Panc1 (cell line): ENCODE measurements around the gene FBXO36. TPM values are rescaled to one million over a fixed set of nuclear protein-coding genes. Genes with fewer than 3 reads are reported as not detected.
A peak's percentile ranks its signal among the peaks of the same experiment; 100 is the strongest.

ENCODE experiments used
- ATAC-seq: fragments of 200-7000 bp; cut with Tn5 transposase; 2 replicates; pipeline ENCODE4 v1.9.1; 2020; ENCODE audit warnings: mild to moderate bottlenecking, moderate library complexity
- BruUV-seq: library from RNA; stranded (reverse); fragments of 400-500 nt; replicated peaks from 2 replicates; lab custom pipeline; 2021; lab: Mats Ljungman, UMichigan
- CTCF ChIA-PET: fragments of 300-600 bp; sonication (Branson Sonifier 250); formaldehyde crosslinking; loops from one replicate; lab custom pipeline; 2022; ENCODE audit warnings: antibody characterized with exemption; lab: Charles Lee
- POLR2A ChIA-PET: fragments of 300-600 bp; sonication (Branson Sonifier 250); formaldehyde crosslinking; loops from one replicate; lab custom pipeline; 2022; ENCODE audit warnings: antibody characterized with exemption; lab: Charles Lee
- DNase-seq: peaks from one replicate; pipeline ENCODE4 v3.0.0-alpha.2; 2010; ENCODE audit warnings: low read depth, low spot score
- H3K27ac ChIP-seq: 2 replicates; pipeline ENCODE4 v1.5.1; 2011; ENCODE audit warnings: mild to moderate bottlenecking, low read length, inconsistent platforms
- H3K27me3 ChIP-seq: fragments of 200-500 bp; sonication (Bioruptor generic); 2 replicates; pipeline ENCODE4 v1.6.0; 2014; ENCODE audit warnings: low read length, inconsistent platforms; ENCODE audit not compliant: control insufficient read depth, insufficient read depth
- H3K36me3 ChIP-seq: fragments of 200-500 bp; sonication (Bioruptor generic); 2 replicates; pipeline ENCODE4 v1.5.1; 2014; ENCODE audit warnings: inconsistent platforms, mild to moderate bottlenecking, low read length, moderate library complexity; ENCODE audit not compliant: control insufficient read depth, insufficient read depth
- H3K4me1 ChIP-seq: 2 replicates; pipeline ENCODE4 v1.5.1; 2011; ENCODE audit warnings: inconsistent platforms, mild to moderate bottlenecking, low read length, moderate library complexity; ENCODE audit not compliant: control insufficient read depth, insufficient read depth
- H3K4me3 ChIP-seq, 2 experiments: 2 replicates each; pipeline ENCODE4 v1.5.1; 2011 to 2012; ENCODE audit warnings: low read depth in 2 of 2, low read length in 2 of 2, mild to moderate bottlenecking in 2 of 2, inconsistent platforms in 1 of 2, moderate library complexity in 1 of 2
- H3K9me3 ChIP-seq: fragments of 200-500 bp; sonication (Bioruptor generic); 2 replicates; pipeline ENCODE4 v1.5.1; 2014; ENCODE audit warnings: low read depth, mild to moderate bottlenecking, inconsistent platforms, low read length, moderate library complexity; ENCODE audit not compliant: control insufficient read depth, insufficient read depth
- POLR2AphosphoS5 ChIP-seq: IDR thresholded peaks from 2 replicates; pipeline ENCODE4 v1.6.1; 2012; ENCODE audit warnings: mild to moderate bottlenecking, low read depth, low read length, moderate library complexity
- SIN3A ChIP-seq: IDR thresholded peaks from 2 replicates; pipeline ENCODE4 v1.6.1; 2012; ENCODE audit warnings: low read depth, mild to moderate bottlenecking, low read length, moderate library complexity, borderline replicate concordance; ENCODE audit not compliant: insufficient read depth
- TCF7L2 ChIP-seq: IDR thresholded peaks from 2 replicates; pipeline ENCODE4 v1.6.1; 2011; ENCODE audit warnings: mild to moderate bottlenecking, low read depth, low read length, inconsistent platforms
- in situ Hi-C: cut with HindIII; loops from 2 replicates; pipeline ENCODE4 v1.10.0; 2016; ENCODE audit warnings: low sequenced_read_pairs, low pct_unique_long_range_greater_than_20kb
- intact Hi-C: fragments of 100-400 bp; cut with micrococcal nuclease; formaldehyde crosslinking; loops from one replicate; pipeline ENCODE4 v1.10.0; 2022; ENCODE audit not compliant: unreplicated experiment
- total RNA-seq: library from RNA; stranded (reverse); gene quantifications from one replicate; pipeline ENCODE4 v1.2.1, GENCODE V29; 2021; ENCODE audit not compliant: unreplicated experiment
- TF ChIP-seq, protein P1 (sequence below): fragments of 450-650 bp; IDR thresholded peaks from 2 replicates; pipeline ENCODE4 v1.5.1; 2017; ENCODE audit warnings: mild to moderate bottlenecking
- TF ChIP-seq, protein P2 (sequence below), 2 experiments: IDR thresholded peaks; 2 replicates each; pipeline ENCODE4 v1.6.1; 2011 to 2012; ENCODE audit warnings: low read depth in 2 of 2, control low read depth in 1 of 2, low read length in 1 of 2, mild to moderate bottlenecking in 1 of 2, moderate library complexity in 1 of 2; ENCODE audit not compliant: insufficient read depth in 1 of 2

FBXO36 gene
- total RNA-seq, 1 experiment from 2014 or later: 3.9 TPM

DNA sequence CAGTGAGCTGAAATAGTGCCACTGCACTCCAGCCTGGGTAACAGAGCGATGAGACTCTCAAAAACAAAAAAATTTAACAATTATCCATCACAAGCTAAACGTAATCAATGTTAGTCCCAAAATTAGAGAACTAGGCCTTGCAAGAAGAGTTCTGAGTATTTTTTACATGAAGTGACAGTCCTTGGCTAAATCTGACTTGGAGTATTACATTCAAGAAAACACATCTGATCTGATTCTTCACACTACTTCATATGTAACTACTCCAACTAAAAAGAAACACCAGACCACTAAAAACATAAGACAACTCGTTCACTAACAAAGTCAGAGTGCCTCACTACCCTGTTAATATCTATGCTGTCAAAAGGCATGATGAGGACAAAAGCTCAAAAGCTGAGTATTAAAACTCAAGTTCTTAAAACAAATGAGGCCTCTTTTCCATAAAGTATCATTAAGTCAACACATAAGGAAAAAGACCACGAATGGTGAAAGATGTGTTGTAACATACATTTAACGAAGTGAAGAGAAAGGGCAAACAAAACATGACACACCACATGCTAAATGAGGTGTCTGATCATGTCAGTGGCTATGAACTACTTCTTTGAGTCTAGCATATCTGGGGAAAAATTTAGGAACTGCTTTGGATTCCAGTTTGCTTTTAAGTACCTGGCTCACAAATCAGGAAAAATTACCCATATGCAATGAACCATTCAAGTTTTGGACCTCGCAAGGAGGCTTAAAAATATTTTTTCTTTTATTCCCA is 42.9 kb upstream of the FBXO36 start:
- H3K36me3 ChIP-seq: peaks cover 19% of the 10 kb centered on the region
- TF ChIP-seq TCF7L2: no peak
- TF ChIP-seq, protein P1, sequence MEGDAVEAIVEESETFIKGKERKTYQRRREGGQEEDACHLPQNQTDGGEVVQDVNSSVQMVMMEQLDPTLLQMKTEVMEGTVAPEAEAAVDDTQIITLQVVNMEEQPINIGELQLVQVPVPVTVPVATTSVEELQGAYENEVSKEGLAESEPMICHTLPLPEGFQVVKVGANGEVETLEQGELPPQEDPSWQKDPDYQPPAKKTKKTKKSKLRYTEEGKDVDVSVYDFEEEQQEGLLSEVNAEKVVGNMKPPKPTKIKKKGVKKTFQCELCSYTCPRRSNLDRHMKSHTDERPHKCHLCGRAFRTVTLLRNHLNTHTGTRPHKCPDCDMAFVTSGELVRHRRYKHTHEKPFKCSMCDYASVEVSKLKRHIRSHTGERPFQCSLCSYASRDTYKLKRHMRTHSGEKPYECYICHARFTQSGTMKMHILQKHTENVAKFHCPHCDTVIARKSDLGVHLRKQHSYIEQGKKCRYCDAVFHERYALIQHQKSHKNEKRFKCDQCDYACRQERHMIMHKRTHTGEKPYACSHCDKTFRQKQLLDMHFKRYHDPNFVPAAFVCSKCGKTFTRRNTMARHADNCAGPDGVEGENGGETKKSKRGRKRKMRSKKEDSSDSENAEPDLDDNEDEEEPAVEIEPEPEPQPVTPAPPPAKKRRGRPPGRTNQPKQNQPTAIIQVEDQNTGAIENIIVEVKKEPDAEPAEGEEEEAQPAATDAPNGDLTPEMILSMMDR: no peak
- TF ChIP-seq SIN3A: no peak
- TF ChIP-seq, protein P2, sequence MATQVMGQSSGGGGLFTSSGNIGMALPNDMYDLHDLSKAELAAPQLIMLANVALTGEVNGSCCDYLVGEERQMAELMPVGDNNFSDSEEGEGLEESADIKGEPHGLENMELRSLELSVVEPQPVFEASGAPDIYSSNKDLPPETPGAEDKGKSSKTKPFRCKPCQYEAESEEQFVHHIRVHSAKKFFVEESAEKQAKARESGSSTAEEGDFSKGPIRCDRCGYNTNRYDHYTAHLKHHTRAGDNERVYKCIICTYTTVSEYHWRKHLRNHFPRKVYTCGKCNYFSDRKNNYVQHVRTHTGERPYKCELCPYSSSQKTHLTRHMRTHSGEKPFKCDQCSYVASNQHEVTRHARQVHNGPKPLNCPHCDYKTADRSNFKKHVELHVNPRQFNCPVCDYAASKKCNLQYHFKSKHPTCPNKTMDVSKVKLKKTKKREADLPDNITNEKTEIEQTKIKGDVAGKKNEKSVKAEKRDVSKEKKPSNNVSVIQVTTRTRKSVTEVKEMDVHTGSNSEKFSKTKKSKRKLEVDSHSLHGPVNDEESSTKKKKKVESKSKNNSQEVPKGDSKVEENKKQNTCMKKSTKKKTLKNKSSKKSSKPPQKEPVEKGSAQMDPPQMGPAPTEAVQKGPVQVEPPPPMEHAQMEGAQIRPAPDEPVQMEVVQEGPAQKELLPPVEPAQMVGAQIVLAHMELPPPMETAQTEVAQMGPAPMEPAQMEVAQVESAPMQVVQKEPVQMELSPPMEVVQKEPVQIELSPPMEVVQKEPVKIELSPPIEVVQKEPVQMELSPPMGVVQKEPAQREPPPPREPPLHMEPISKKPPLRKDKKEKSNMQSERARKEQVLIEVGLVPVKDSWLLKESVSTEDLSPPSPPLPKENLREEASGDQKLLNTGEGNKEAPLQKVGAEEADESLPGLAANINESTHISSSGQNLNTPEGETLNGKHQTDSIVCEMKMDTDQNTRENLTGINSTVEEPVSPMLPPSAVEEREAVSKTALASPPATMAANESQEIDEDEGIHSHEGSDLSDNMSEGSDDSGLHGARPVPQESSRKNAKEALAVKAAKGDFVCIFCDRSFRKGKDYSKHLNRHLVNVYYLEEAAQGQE (IDR thresholded peaks at IDR 0.05; ENCODE audit: insufficient read depth in 1 of 2, low read depth in 2 of 2, low read length in 1 of 2): no peak
- no peak for TF ChIP-seq POLR2AphosphoS5
- in situ Hi-C loops: no loop called here

GRCh38 chr2:229880892-229881586 is 41.3 kb upstream of the FBXO36 start:
- ATAC-seq (no peak), DNase-seq (no peak)
- intact Hi-C loops (no loop called here), in situ Hi-C loops (no loop called here)
- TF ChIP-seq, protein P1: no peak
- no peak for TF ChIP-seq SIN3A
- TF ChIP-seq, protein P2 (IDR thresholded peaks at IDR 0.05; ENCODE audit: insufficient read depth in 1 of 2, low read depth in 2 of 2, low read length in 1 of 2): no peak
- TF ChIP-seq POLR2AphosphoS5: no peak
- TF ChIP-seq TCF7L2: no peak
- Histone ChIP-seq H3K27ac (no peak overlapping the region), H3K36me3 (peaks cover 19% of the 10 kb centered on the region), H3K27me3 (no peaks in the 10 kb centered on the region), H3K4me3 (no peak overlapping the region), H3K9me3 (no peaks in the 10 kb centered on the region), H3K4me1 (no peaks in the 10 kb centered on the region)
- no TSS peak for BruUV-seq
- POLR2A ChIA-PET: no interaction called here
- CTCF ChIA-PET: no interaction called here

More for the DNA sequence above, 42.9 kb upstream of the FBXO36 start:
- H3K27me3 ChIP-seq: no peaks in the 10 kb centered on the region
- no peak overlapping the region for H3K4me3 ChIP-seq
- H3K9me3 ChIP-seq: no peaks in the 10 kb centered on the region
- no peak overlapping the region for H3K27ac ChIP-seq
- no peaks in the 10 kb centered on the region for H3K4me1 ChIP-seq
- intact Hi-C loops: no loop called here
- POLR2A ChIA-PET: no interaction called here
- no peak for ATAC-seq
- CTCF ChIA-PET: no interaction called here
- BruUV-seq: TSS peak; percentile 46
- DNase-seq: no peak
